ELF-1 (cell line): ENCODE results near the gene SOX12.

ENCODE experiments used
- DNase-seq: peaks from one replicate; pipeline ENCODE4 v3.0.0-alpha.2; 2016; ENCODE audit warnings: low read depth, low spot score

Gene SOX12

GRCh38 chr20:301886-302848 lies 23.2 kb upstream of the SOX12 start:
- DNase-seq, result no peak

GRCh38 chr20:305745-306144 lies 19.6 kb upstream of the SOX12 start:
- DNase-seq, result no peak

- DNase-seq, result no peak
These were observed 16.8 kb upstream of the SOX12 start for GRCh38 chr20:308427-309038.

- DNase-seq, result no peak
These were observed 16.0 kb upstream of the SOX12 start for GRCh38 chr20:309306-309840.

- DNase-seq, result peak; percentile 99
These were observed 15.3 kb upstream of the SOX12 start for GRCh38 chr20:309841-310644.

- no peak for DNase-seq
These were observed 14.7 kb upstream of the SOX12 start for GRCh38 chr20:310645-311044.

GRCh38 chr20:311609-312008 lies 13.7 kb upstream of the SOX12 start:
- DNase-seq, result no peak

GRCh38 chr20:312067-312466 lies 13.3 kb upstream of the SOX12 start:
- DNase-seq, result no peak

GRCh38 chr20:312866-313265 lies 12.5 kb upstream of the SOX12 start:
- no peak for DNase-seq

GRCh38 chr20:313402-313801 lies 11.9 kb upstream of the SOX12 start:
- no peak for DNase-seq

- DNase-seq, result no peak
These were observed 11.4 kb upstream of the SOX12 start for GRCh38 chr20:313948-314347.

- no peak for DNase-seq
These were observed 8.9 kb upstream of the SOX12 start for GRCh38 chr20:316316-317068.

- DNase-seq, result peak; percentile 93
These were observed 941 bp upstream of the SOX12 start for GRCh38 chr20:324177-325044.

- peak; percentile 84 for DNase-seq
These were observed 715 bp downstream of the SOX12 start for GRCh38 chr20:325889-326644.

GRCh38 chr20:326645-327185 lies 1.4 kb downstream of the SOX12 start:
- peak; percentile 77 for DNase-seq

- peak; percentile 96 for DNase-seq
These were observed 2.1 kb downstream of the SOX12 start for GRCh38 chr20:327186-328026.

- no peak for DNase-seq
These were observed 2.9 kb downstream of the SOX12 start for GRCh38 chr20:328027-328974.
